Measurements from ENCODE around the gene PAGE5.

GRCh38 chrX:55240788-55241340, 20.7 kb downstream of the PAGE5 start:
- TF ChIP-seq SUZ12 (IDR thresholded peaks at IDR 0.05) = no peak
- TF ChIP-seq SP1 (IDR thresholded peaks at IDR 0.05) = no peak
- no peak for TF ChIP-seq CTBP1 (IDR thresholded peaks at IDR 0.05; ENCODE audit: borderline replicate concordance)
- no peak for TF ChIP-seq BHLHE40 (IDR thresholded peaks at IDR 0.05; ENCODE audit: borderline replicate concordance)
- no peak for TF ChIP-seq ZNF384 (IDR thresholded peaks at IDR 0.05)
- no peak for TF ChIP-seq ARNT (IDR thresholded peaks at IDR 0.05)
- TF ChIP-seq PKNOX1 (IDR thresholded peaks at IDR 0.05) = no peak
- TF ChIP-seq NFRKB (IDR thresholded peaks at IDR 0.05) = no peak
- no peak for TF ChIP-seq FOXM1 (IDR thresholded peaks at IDR 0.05; ENCODE audit: borderline replicate concordance)
- TF ChIP-seq LEF1 (IDR thresholded peaks at IDR 0.05; ENCODE audit: borderline replicate concordance) = no peak
- no peak for TF ChIP-seq HDGF (IDR thresholded peaks at IDR 0.05; ENCODE audit: borderline replicate concordance)
